ENCODE data around the gene ATXN7L2.

The ATXN7L2 gene

GRCh38 chr1:109513110-109513710 is 29.5 kb downstream of the ATXN7L2 start:
- Histone ChIP-seq H3K4me1 (ENCODE audit: control insufficient read depth, low read length) (peaks cover 6% of the 10 kb centered on the region), H3K36me3 (ENCODE audit: control insufficient read depth, low read length) (no peaks in the 10 kb centered on the region), H3F3A (ENCODE audit: control insufficient read depth, insufficient read depth) (no peaks in the 10 kb centered on the region), H4K20me1 (ENCODE audit: control insufficient read depth, insufficient read depth, low read depth, low read length) (no peaks in the 10 kb centered on the region), H3K9me3 (ENCODE audit: control insufficient read depth, insufficient read depth, low read length) (no peaks in the 10 kb centered on the region), H3K79me2 (ENCODE audit: control insufficient read depth, low read length) (no peaks in the 10 kb centered on the region), H3K9me2 (replicated peaks; ENCODE audit: control insufficient read depth, low read length) (no peaks in the 10 kb centered on the region), H3K27ac (ENCODE audit: low read depth, low read length) (no peak overlapping the region), H3K27me3 (ENCODE audit: control insufficient read depth, low read length) (peaks cover 28% of the 10 kb centered on the region), H3K4me2 (ENCODE audit: low read length) (no peak overlapping the region), H3K4me3 (ENCODE audit: low read length) (no peak overlapping the region)
- TF ChIP-seq CTCF (IDR thresholded peaks at IDR 0.05; ENCODE audit: low read depth, low read length, poor library complexity, severe bottlenecking) (no peak), EZH2phosphoT487 (IDR thresholded peaks at IDR 0.05; ENCODE audit: borderline replicate concordance, low read length) (no peak)

- H4K20me1 ChIP-seq (ENCODE audit: control insufficient read depth, insufficient read depth, low read depth, low read length), result no peaks in the 10 kb centered on the region
- no peaks in the 10 kb centered on the region for H3K9me3 ChIP-seq (ENCODE audit: control insufficient read depth, insufficient read depth, low read length)
- H3K79me2 ChIP-seq (ENCODE audit: control insufficient read depth, low read length), result no peaks in the 10 kb centered on the region
- H3K36me3 ChIP-seq (ENCODE audit: control insufficient read depth, low read length), result no peaks in the 10 kb centered on the region
- H3K9me2 ChIP-seq (replicated peaks; ENCODE audit: control insufficient read depth, low read length), result no peaks in the 10 kb centered on the region
- TF ChIP-seq CTCF (IDR thresholded peaks at IDR 0.05; ENCODE audit: low read depth, low read length, poor library complexity, severe bottlenecking), result no peak
- H3K27ac ChIP-seq (ENCODE audit: low read depth, low read length), result no peak overlapping the region
- H3K4me2 ChIP-seq (ENCODE audit: low read length), result no peak overlapping the region
- no peaks in the 10 kb centered on the region for H3F3A ChIP-seq (ENCODE audit: control insufficient read depth, insufficient read depth)
- H3K27me3 ChIP-seq (ENCODE audit: control insufficient read depth, low read length), result peaks cover 17% of the 10 kb centered on the region
- H3K4me1 ChIP-seq (ENCODE audit: control insufficient read depth, low read length), result peaks cover 4% of the 10 kb centered on the region
- no peak overlapping the region for H3K4me3 ChIP-seq (ENCODE audit: low read length)
These were observed 31.1 kb downstream of the ATXN7L2 start for GRCh38 chr1:109514846-109515245.

DNA sequence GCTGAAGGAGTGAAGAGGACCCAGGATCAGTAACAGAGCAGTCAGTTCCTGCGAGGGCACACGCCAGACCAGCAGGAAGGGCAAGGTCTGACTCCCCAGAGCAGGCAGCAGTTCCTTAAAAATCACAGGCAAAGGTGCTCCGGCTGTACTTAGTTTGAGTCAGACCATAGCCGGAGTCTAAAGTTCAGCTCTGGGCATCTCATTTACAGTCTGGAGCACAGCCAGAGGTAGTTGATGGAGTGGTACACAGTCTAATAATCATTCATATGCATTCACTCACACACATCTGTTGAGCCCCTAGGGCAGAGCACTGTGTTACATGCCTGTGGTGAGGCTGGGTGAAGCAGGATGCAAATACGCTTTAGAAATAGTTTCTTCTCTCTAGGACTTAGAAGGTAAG is 33.2 kb downstream of the ATXN7L2 start:
- no peak overlapping the region for H3K4me2 ChIP-seq (ENCODE audit: low read length)
- H3K36me3 ChIP-seq (ENCODE audit: control insufficient read depth, low read length), result no peaks in the 10 kb centered on the region
- H3K4me1 ChIP-seq (ENCODE audit: control insufficient read depth, low read length), result no peaks in the 10 kb centered on the region
- H3K79me2 ChIP-seq (ENCODE audit: control insufficient read depth, low read length), result no peaks in the 10 kb centered on the region
- no peak overlapping the region for H3K27ac ChIP-seq (ENCODE audit: low read depth, low read length)
- no peaks in the 10 kb centered on the region for H3K9me3 ChIP-seq (ENCODE audit: control insufficient read depth, insufficient read depth, low read length)
- no peaks in the 10 kb centered on the region for H3K9me2 ChIP-seq (replicated peaks; ENCODE audit: control insufficient read depth, low read length)
- no peaks in the 10 kb centered on the region for H4K20me1 ChIP-seq (ENCODE audit: control insufficient read depth, insufficient read depth, low read depth, low read length)
- H3K27me3 ChIP-seq (ENCODE audit: control insufficient read depth, low read length), result peaks cover 7% of the 10 kb centered on the region
- H3K4me3 ChIP-seq (ENCODE audit: low read length), result no peak overlapping the region
- no peaks in the 10 kb centered on the region for H3F3A ChIP-seq (ENCODE audit: control insufficient read depth, insufficient read depth)
- TF ChIP-seq CTCF (IDR thresholded peaks at IDR 0.05; ENCODE audit: low read depth, low read length, poor library complexity, severe bottlenecking), result no peak
- TF ChIP-seq EZH2phosphoT487 (IDR thresholded peaks at IDR 0.05; ENCODE audit: borderline replicate concordance, low read length), result no peak

All from DOHH2 (cell line).